Erythroblast (primary cell): ENCODE measurements around the gene TPT1.

Experiments used
- GATA1 ChIP-seq: IDR thresholded peaks from 2 replicates; pipeline ENCODE4 v1.6.1; 2011; ENCODE audit warnings: low read depth, mild to moderate bottlenecking, control low read depth, low read length, moderate library complexity
- POLR2A ChIP-seq: IDR thresholded peaks from 2 replicates; pipeline ENCODE4 v1.6.1; 2011; ENCODE audit warnings: mild to moderate bottlenecking, low read length

- no peak for TF ChIP-seq POLR2A
- TF ChIP-seq GATA1: no peak
Measured at GRCh38 chr13:45369116-45369515, 28.1 kb upstream of the TPT1 start.
